GM19023 (cell line): ENCODE measurements around the gene CHST11.
A peak's percentile ranks its signal among the peaks of the same experiment; 100 is the strongest.

Experiments used
- ATAC-seq: cut with Tn5 transposase; IDR thresholded peaks from one replicate; pipeline ENCODE4 v1.9.1; 2021; ENCODE audit warnings: mild to moderate bottlenecking, moderate library complexity; ENCODE audit not compliant: unreplicated experiment

CHST11 gene

DNA sequence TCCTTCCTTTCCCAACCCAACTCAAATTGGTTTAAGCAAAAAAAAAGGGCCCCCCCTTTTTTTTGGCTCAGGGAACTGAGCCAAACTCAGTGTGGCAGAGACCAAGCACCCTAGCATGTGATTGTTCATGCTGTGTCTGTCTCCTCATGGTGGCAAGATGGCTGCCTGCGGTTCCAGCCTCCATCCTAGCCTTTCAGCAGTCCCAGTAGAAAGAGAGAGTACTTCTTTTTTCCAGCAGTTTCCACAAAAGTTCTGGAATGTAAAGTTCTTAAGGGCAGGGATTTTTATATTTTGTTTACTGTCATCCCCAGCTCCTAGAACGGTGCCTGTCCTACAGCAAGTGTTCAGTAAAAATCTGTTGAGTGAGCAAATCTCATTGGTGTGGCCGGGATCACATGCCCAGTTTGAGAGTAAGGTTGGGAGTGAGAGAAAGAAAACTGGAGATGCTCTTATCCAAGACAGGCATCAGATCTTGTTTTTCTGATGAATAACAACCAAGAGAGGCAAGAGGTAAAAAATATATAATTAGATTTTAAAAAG is 22.4 kb downstream of the CHST11 start:
- no peak for ATAC-seq

DNA sequence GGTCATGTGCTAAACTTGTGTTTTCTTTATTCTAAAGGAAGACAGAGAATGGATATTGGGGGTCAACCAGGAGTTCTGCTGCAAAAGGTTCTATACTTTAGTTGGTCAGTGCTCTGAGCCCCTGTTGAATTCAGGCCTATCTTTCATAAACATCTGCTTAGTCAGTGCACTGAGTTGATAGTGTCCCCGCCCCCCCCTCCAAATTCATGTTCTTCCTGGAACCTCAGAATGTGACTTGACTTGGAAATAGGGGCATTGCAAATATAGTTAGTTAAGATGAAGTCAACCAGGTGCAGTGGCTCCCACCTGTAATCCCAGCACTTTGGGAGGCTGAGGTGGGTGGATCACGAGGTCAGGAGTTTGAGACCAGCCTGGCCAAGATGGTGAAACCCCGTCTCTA is 23.3 kb downstream of the CHST11 start:
- ATAC-seq, result no peak

DNA sequence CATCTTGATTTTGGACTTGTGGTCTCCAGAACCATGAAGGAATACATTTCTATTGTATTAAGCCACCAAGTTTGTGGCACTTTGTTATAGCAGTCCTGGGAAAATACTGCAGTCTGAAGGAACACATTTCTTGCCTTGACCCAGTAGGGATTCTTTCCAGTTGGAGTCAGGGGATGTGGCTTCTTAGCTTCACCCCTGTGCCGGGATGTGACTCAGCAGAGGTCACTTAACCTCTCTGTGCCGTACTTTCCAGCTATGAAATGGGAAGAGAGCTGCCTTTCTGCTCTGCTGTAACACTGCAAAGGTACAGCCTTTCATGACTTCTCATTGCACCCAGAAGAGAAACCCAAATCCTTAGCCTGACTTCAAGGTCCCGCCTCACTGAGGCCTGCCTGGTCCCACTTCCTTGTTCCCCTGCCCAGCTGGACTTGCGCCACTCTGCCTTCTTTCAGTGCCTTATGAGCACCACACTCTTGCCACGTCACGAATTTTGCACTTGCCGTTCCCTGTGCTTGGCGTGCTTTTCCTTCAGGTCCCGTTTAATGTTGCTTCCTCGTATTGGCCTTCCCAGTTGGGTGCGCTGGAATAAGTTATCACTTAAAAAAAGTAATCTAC is 24.2 kb downstream of the CHST11 start:
- ATAC-seq, result no peak

DNA sequence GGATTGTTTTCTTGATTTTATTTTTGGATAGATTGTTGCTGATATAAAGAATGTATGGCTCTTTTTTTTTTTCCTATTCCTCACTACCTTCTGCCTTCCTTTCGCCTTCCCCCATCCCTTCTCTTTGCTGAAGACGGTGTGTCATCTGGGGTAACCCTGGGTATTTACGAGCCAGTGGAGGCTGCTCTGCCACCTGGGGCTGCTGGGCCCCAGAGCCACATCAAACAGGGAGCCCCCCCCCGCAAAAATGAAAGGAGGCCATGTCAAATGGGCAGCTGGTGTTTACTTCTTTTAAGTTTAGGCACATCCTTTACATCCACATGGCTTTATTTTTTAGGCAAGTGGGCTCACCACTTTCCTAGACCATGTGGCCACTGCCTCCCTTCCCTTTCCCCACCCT is 25.4 kb downstream of the CHST11 start:
- ATAC-seq, result no peak

DNA sequence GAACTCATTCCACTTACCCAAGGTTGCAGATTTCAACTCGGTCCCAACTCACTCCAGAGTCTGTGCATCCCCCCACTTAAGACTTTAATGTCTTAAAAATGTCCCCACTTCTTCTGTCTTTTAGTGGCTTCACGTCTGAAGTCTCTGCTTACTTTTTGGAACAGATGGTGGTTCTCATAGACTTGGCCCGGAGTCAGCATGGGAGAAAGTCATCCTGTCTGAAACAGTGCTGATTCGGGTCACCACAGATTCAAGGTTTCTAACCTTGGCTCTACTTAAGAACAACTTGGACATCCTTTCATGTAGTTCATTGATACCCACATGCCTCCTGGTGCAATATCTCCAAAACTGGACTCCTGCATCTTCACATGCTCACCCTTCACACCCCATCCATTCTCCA is 26.0 kb downstream of the CHST11 start:
- ATAC-seq, result no peak

DNA sequence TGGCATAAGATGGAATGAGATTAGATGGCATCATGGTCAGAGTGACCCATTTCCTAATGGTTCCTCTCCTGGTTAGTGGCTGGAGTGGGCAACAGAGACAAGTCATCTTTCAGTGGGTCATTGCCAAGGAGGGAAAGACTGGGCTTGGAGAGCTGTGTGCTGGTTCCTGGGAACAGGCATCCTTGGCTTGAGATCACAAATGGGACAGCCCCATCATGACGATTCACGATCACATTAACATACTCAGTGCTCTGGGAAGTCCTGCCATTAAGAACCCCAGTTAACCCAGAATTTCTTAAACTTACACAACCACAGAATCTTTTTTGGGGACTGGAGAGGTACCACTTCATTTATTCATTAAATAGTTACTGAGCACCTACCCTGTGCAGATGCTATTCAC is 27.3 kb downstream of the CHST11 start:
- no peak for ATAC-seq

DNA sequence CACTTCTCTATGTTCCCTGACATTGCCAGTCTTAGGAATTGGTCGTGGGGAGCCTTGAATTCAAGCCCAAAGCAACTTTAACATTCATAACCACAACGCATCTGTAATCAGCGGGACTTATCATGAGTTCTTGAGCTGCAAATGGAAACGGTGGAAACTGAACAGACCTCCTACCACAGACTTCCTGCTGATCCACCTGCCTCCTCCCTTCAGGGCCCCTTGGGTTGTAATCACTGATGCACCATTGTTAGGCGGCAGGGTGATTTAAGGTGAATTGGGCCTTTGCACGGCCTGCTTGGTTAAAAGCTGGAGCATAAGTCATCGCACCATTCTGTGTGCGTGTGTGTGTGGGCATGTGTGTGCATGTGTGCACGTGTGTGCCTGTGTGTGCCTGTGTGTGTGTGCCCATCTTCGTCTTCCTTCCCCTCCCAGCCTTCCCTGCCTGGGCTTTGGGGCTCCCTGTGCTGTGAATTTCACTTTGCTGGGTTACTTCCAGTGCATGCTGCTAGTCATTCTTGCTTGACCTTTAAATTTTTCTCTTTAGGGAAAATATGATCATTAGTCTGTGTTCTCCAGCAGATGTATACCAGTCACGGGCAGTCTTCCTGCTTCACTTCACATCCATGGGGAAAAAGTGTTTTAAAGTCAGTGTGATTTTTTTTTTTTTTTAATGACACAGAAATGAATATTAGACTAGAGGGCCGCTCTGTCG is 29.1 kb downstream of the CHST11 start:
- no peak for ATAC-seq

DNA sequence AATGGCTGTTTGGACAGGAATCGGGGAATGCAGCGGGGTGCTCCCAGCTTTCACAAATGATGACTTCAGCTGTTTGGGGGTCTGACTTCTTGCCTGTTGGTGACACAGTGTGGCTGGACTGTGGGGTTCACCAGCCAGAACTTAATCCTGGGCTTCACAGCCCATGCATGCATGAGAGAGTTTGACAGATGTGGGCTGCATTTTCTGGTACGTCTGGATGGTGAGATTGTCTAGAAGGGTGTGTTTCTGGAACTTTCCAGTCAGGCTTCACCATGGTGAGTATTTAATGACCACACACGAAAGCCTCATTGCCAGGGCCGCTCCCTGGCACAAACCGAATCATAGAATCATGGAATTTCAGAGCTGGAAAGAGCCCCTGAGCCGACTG is 29.6 kb downstream of the CHST11 start:
- no peak for ATAC-seq

DNA sequence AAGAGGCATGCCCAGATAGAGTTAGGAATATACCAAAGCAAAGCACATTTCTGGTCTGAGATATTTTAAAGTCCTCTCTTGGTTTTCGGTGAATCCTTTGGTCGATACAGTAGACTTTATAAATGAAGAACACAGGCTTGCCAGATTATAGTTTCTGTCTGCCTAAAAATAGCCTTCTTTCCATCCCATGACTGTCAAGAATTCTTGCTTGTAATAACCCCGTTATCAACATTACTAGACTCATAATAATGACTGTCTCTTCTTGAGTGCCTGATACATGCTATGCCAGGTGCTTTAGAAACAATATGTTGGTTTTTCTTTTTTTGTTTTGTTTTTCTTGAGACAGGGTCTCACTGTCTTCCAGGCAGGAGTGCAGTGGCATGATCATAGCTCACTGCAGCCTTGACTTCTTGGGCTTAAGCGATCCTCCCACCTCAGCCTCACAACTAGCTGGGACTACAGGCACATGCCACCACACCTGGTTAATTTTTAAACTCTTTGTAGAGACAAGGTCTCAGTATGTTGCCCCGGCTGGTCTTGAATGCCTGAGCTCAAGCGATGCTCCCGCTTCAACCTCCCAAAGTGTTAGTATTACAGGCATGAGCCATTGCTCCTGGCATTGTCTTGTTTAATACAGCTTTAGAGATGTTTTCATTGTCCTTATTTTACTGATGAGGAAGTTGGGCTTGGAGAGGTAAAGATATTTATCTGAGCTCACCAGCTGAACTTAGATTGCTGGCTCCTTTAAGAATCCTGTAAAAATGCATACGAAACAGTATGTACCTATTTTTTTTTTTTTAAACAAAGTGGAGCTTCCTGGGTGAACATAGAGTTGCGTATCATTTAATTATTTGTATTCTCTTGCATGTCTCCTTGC is 30.4 kb downstream of the CHST11 start:
- ATAC-seq, result no peak

DNA sequence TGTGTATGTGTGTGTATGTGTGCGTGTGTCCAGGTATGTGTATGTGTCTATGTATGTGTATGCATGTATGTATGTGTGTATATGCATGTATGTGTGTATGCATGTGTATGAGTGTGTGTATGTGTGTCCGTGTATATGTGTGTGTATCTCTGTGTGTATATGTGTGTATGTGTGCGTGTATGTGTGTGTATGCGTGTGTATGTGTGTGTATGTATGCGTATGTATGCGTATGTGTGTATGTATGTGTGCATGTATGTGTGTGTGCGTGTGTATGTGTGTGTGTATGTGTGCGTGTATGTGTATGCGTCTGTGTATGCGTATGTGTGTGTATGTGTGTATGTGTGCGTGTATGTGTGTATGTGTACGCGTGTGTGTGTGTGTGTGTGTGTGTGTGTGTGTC is 31.6 kb downstream of the CHST11 start:
- no peak for ATAC-seq

DNA sequence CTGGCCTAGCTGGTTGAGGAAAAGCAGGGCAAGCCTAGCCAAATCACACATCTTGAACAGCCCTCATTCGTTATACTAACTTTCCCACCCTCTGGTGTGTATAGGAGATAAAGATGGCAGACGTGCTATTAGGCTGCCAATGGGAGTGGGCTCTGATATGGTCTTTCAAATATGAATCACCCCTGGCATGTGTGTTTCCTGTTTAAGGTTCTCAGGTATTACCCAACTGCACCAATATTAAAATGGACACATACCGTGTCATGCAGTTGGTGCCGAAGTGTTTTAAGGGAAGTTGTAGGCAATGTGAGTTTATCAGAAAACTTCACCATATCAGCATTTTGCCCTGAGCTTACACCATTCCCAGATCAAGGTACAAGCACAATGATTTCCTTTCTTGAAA is 33.4 kb downstream of the CHST11 start:
- ATAC-seq, result no peak

DNA sequence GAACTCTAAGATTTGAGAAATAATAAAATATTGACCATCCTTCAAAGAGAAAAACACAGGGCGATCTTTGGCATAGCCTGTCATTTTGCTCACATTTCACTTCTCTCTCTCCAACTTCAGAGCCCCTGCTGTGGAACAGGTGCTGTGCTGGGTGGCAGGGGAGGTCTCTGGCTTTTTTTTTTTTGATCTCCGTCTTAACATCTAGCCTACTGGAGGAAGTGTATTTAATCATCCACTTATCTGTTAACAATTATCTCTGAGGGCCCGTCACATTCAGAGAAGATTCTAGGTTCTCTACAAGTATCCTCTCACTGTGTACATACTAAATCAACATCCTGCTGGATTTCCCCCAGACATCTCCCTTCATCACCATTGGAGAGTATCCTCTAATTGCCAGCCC is 34.1 kb downstream of the CHST11 start:
- no peak for ATAC-seq

DNA sequence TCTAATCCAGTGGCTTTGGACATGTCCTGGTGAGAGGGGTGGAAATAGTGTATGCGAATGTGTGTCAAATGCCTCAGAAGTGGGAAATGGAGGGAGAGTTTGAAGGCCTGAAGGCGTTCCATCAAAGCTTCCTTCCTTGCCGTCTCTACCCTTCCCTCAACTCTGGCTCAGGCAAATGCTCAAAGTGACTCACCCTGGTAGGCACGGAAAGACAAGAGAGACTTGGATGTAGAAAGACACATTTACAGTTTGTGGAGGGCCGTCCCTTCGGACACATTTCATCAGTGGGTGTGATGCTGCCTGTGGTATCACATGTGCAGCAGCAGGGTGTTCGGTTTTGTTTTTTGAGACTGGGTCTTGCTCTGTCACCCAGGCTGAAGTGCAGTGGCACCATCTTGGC is 36.7 kb downstream of the CHST11 start:
- ATAC-seq, result no peak

DNA sequence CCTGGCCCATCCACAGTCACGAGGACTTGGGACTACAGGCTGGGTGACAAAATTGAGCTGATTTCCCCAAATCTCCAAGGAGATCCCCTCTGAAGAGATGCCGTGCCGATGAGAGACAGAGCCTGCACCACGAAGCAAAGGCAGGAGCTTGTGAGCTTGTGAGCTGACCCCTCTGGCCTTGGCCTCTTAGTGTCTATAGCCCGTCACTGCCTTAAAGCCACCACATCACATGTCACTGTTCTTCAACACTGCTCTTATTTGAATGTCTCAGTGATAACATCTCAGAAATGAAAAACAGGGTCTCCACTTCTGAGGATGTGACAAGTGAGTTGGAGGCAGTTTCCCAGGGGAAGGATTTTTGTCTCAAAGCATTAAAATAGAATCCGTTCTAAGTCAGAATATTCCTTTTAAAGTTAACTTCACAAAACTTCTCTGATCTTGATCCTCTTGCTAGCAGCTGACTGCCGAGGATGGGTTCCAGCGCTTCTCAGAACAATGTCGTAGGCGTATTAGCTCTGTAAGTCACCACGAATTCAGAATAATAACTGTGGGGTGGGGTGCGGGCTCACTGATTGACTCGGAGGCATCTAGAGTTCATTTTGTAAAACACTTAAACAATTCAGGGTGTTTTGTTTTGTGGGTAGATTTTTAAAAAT is 37.5 kb downstream of the CHST11 start:
- ATAC-seq, result peak; percentile 69

DNA sequence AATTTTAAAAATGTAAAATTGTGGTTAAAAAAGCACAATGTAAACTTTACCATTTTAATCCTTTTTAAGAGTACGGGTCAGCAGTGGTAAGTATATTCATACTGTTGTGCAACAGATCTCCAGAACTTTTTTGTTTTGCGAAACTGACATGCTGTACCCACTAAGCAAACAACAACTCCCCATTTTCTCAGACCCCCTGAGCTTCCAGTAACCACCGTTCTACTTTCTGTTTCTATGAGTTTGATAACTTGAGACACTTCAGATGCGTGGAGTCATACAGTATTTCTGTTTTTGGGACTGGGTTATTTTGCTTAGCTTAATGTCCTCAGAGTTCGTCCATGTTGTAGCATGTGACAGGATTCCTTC is 38.0 kb downstream of the CHST11 start:
- peak; percentile 34 for ATAC-seq

DNA sequence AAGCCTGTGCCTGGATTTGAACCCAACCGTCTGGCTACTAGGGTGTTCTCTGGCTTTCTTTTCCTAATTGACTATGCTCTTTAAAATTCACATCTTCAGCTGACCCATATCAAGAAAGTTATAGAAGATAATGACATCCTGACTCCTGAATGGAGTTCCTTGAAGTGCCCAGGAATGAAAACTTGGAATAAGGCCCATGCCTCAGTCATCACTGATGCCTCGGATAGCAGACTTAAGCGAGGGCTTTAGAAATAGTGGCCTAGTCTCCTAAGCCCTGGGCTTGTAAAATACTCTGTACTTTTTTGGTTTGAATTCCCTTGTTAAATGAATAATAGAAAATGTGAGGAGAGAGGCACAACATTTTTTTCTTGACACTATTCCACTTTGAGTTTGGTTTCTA is 39.0 kb downstream of the CHST11 start:
- no peak for ATAC-seq

DNA sequence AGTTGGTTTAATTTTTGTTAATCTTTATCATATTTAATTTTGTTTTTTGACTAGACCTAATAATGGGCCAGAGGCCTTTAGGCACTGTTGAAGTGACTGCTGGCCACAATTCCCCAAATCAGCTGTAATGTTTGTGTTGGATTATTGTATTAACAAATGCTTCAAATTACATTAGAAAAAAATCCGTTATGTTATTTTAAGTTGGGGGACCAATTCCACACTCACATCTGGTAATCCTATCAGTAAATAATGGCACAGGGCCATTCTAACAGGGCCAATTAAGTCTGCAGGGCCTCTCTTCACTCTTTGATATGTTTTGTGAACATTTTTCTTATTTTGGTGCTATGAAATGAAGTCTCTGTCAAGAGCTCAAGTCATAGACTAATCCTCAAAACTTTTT is 39.6 kb downstream of the CHST11 start:
- no peak for ATAC-seq

DNA sequence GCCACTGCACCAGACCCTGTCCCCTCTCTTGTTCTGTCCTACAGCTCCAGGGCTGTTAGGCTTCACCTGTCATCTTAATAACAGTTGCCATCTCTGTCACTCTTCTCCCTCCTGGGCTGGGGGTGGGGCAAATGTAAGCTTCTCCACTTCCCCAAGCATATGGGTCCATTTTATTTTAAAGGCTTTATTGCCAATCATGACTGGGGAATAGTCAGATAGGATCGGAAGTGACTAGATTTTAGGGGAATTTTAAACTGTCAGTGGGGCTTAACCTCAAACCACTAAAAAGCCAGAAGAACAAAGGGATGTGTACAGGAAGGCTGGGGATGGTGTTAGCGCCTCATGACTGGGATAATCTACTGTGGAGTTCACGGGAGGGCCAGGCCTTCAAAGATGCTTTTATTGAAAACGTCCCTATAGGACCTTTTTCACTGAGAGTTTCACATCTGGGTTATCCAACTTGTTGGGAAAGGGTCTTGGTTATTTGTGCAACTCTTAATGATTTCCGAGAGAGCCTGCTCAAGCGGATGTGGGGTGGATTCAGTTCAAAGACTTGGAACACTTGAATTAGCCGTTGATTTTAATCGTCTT is 41.6 kb downstream of the CHST11 start:
- no peak for ATAC-seq

DNA sequence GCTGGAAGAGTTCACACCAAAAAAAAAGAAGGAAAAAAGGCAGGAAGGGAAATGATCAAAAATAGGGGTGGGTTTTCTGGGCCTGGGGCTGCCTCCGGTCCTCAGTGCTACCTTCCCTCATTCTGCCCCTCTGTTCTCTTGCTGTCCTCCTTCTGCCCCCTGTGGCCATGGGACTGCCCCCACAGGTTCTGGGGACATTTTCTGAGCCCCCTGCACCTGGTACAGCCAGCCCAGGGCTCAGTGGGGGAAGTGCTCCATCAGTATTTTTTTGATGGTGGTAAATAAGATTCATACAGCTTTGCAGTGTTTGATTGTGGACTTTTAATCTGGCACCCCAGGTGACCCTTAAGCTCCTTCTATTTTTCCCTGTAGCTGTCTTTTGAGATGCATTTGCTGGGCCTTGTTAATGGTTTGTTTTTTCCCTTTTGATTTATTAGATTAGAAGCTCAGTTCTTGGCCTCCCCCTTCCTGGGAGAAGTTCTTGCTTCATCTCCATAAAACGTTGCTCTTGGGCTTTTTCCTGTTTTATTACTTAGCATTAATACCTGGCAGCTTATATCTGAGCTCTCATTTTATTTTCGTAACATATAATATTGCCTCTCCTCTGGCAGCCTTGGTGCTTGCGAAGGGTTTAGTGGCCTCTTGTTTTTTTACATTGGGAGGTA is 43.1 kb downstream of the CHST11 start:
- no peak for ATAC-seq

DNA sequence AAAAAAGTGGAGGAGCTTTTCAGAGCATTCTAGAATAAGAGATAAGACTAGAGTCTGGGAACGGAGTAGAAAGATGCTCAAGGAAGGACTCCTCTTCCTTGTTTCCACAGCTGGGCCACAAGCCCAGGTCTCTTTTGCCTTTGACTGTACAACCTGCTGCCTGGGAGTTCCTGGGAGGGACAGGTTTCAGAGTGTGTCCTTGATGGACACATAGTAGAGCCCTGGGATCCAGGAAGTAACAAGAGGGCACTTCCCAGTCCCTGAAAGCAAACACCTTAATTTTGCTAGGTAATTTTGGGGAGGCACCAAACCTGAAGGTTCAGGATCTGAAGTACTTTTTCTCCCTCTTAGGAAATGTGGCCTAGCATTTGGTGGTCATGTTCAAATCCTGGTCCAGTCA is 44.4 kb downstream of the CHST11 start:
- ATAC-seq, result no peak
